Colonic mucosa (tissue), 4 donors: ENCODE data around the gene MAP3K1. TPM values are rescaled to one million over a fixed set of nuclear protein-coding genes. Genes with fewer than 3 reads are reported as not detected.

Experiments used
- DNase-seq: peaks from one replicate; pipeline ENCODE4 v3.0.0-alpha.2; 2020
- H3K27ac ChIP-seq: fragments of 200-600 bp; one replicate; pipeline ENCODE4 v1.8.0; 2021
- H3K27me3 ChIP-seq: fragments of 200-600 bp; one replicate; pipeline ENCODE4 v1.8.0; 2021
- H3K36me3 ChIP-seq: fragments of 200-600 bp; one replicate; pipeline ENCODE4 v1.8.0; 2021
- H3K4me1 ChIP-seq: fragments of 200-600 bp; one replicate; pipeline ENCODE4 v1.8.0; 2021; ENCODE audit warnings: mild to moderate bottlenecking
- H3K4me3 ChIP-seq: fragments of 200-600 bp; one replicate; pipeline ENCODE4 v1.8.0; 2021
- H3K9ac ChIP-seq, 2 donors: one replicate each; pipeline ENCODE4 v1.7.0; 2013; ENCODE audit warnings: control low read depth in 2 of 2, low read depth in 2 of 2, low read length in 2 of 2
- H3K9me3 ChIP-seq: fragments of 200-600 bp; one replicate; pipeline ENCODE4 v1.8.0; 2021
- CTCF ChIP-seq: fragments of 200-600 bp; IDR thresholded peaks from one replicate; pipeline ENCODE4 v1.8.0; 2022; ENCODE audit warnings: antibody characterized with exemption, mild to moderate bottlenecking
- intact Hi-C: fragments of 100-400 bp; cut with DNase I; formaldehyde crosslinking; loops from one replicate; pipeline ENCODE4 v1.14.1; 2022
- total RNA-seq, 2 donors: library from RNA; stranded (reverse); fragmentation: NEBNext Ultra II Directional in 1 of 2; extraction: Animal tissue kit (Norgen Biotek cat#: 25700) in 1 of 2; gene quantifications; one replicate each; pipeline ENCODE4 v1.2.1, GENCODE V29; 2021
- donor health status: healthy.
- donor health status: DM: no; HTN: no; CAD: no.
- donor health status: DM: no; HTN: no; CAD: no.

MAP3K1 gene
- total RNA-seq, 2 donors from 2014 or later = 12.2 to 12.6 TPM

- no peak for DNase-seq
- Histone ChIP-seq H3K27me3 (no peaks in the 10 kb centered on the region), H3K9me3 (no peaks in the 10 kb centered on the region), H3K9ac (no peak overlapping the region), H3K4me1 (no peaks in the 10 kb centered on the region), H3K27ac (no peak overlapping the region), H3K4me3 (no peak overlapping the region), H3K36me3 (no peaks in the 10 kb centered on the region)
- intact Hi-C loops = no loop called here
- TF ChIP-seq CTCF = no peak
These were observed 32.1 kb upstream of the MAP3K1 start for GRCh38 chr5:56783261-56783660.

- no peak for TF ChIP-seq CTCF
These were observed 29.0 kb upstream of the MAP3K1 start for GRCh38 chr5:56786346-56786745.

GRCh38 chr5:56791396-56791795, 24.0 kb upstream of the MAP3K1 start:
- no peak for TF ChIP-seq CTCF
- H3K9me3 ChIP-seq = no peaks in the 10 kb centered on the region
- intact Hi-C loops = no loop called here
- DNase-seq = no peak
- no peak overlapping the region for H3K9ac ChIP-seq
- no peaks in the 10 kb centered on the region for H3K4me1 ChIP-seq
- no peaks in the 10 kb centered on the region for H3K36me3 ChIP-seq
- no peaks in the 10 kb centered on the region for H3K27me3 ChIP-seq
- H3K4me3 ChIP-seq = no peak overlapping the region
- no peak overlapping the region for H3K27ac ChIP-seq

More at GRCh38 chr5:56786346-56786745, 29.0 kb upstream of the MAP3K1 start:
- DNase-seq = no peak
- intact Hi-C loops = no loop called here
- H3K4me3 ChIP-seq = no peak overlapping the region
- H3K9ac ChIP-seq = no peak overlapping the region
- H3K27ac ChIP-seq = no peak overlapping the region
- H3K4me1 ChIP-seq = no peaks in the 10 kb centered on the region
- H3K27me3 ChIP-seq = no peaks in the 10 kb centered on the region
- no peaks in the 10 kb centered on the region for H3K9me3 ChIP-seq
- H3K36me3 ChIP-seq = no peaks in the 10 kb centered on the region

GRCh38 chr5:56798521-56798920, 16.8 kb upstream of the MAP3K1 start:
- Histone ChIP-seq H3K9ac (no peak overlapping the region), H3K27ac (no peak overlapping the region), H3K36me3 (no peaks in the 10 kb centered on the region), H3K4me3 (no peak overlapping the region), H3K4me1 (no peaks in the 10 kb centered on the region), H3K9me3 (no peaks in the 10 kb centered on the region), H3K27me3 (no peaks in the 10 kb centered on the region)
- no peak for TF ChIP-seq CTCF
- no peak for DNase-seq
- intact Hi-C loops = no loop called here

- TF ChIP-seq CTCF = no peak
- Histone ChIP-seq H3K27me3 (no peaks in the 10 kb centered on the region), H3K4me1 (no peaks in the 10 kb centered on the region), H3K9ac (no peak overlapping the region), H3K9me3 (no peaks in the 10 kb centered on the region), H3K4me3 (no peak overlapping the region), H3K36me3 (no peaks in the 10 kb centered on the region), H3K27ac (no peak overlapping the region)
- no peak for DNase-seq
- intact Hi-C loops = no loop called here
These were observed 15.2 kb upstream of the MAP3K1 start for GRCh38 chr5:56800186-56800585.

- H3K27ac ChIP-seq = no peak overlapping the region
- no peaks in the 10 kb centered on the region for H3K9me3 ChIP-seq
- TF ChIP-seq CTCF = no peak
- no peaks in the 10 kb centered on the region for H3K4me1 ChIP-seq
- H3K9ac ChIP-seq = no peak overlapping the region
- no peak overlapping the region for H3K4me3 ChIP-seq
- DNase-seq = no peak
- no peaks in the 10 kb centered on the region for H3K36me3 ChIP-seq
- intact Hi-C loops = no loop called here
- no peaks in the 10 kb centered on the region for H3K27me3 ChIP-seq
These were observed 14.1 kb upstream of the MAP3K1 start for GRCh38 chr5:56801256-56801655.
